CD4-positive, alpha-beta T cell (primary cell): ENCODE results near the gene LGR4. TPM values are rescaled to one million over a fixed set of nuclear protein-coding genes. Genes with fewer than 3 reads are reported as not detected.

Source experiments
- ATAC-seq: fragments of 200-7000 bp; cut with Tn5 transposase; one replicate; pipeline ENCODE4 v1.10.0; 2022; ENCODE audit warnings: mild to moderate bottlenecking; ENCODE audit not compliant: poor library complexity
- CTCF ChIA-PET: fragments of 350-600 bp; sonication (Branson Sonifier 250); formaldehyde crosslinking; loops from one replicate; lab custom pipeline; 2021; ENCODE audit warnings: antibody characterized with exemption, inconsistent platforms; lab: Charles Lee
- POLR2A ChIA-PET: fragments of 350-600 bp; sonication (Branson Sonifier 250); formaldehyde crosslinking; loops from one replicate; lab custom pipeline; 2021; ENCODE audit warnings: antibody characterized with exemption, inconsistent platforms; lab: Charles Lee
- DNase-seq, 14 experiments: peaks; one replicate each; pipeline ENCODE4 v3.0.0-alpha.2; 2013 to 2020; ENCODE audit warnings: mixed read lengths in 2 of 14
- H3K27ac ChIP-seq, 2 donors: one replicate each; pipeline versions ENCODE4 v1.5.1 to v1.7.0; 2013; ENCODE audit warnings: low read length in 2 of 2, low read depth in 1 of 2, mild to moderate bottlenecking in 1 of 2
- H3K27me3 ChIP-seq, 2 experiments: 1 replicate in 1 of 2; 2 replicates in 1 of 2; pipeline versions ENCODE4 v1.6.1 to v1.7.0; 2013; ENCODE audit warnings: low read length in 2 of 2, control low read depth in 1 of 2, mild to moderate bottlenecking in 1 of 2, moderate library complexity in 1 of 2; ENCODE audit not compliant: insufficient read depth in 2 of 2, control insufficient read depth in 1 of 2
- H3K36me3 ChIP-seq: one replicate; pipeline ENCODE4 v1.6.1; 2013; ENCODE audit warnings: low read length, control low read depth; ENCODE audit not compliant: insufficient read depth
- H3K4me1 ChIP-seq: one replicate; pipeline ENCODE4 v1.6.1; 2013; ENCODE audit warnings: low read length, control low read depth; ENCODE audit not compliant: insufficient read depth
- H3K4me3 ChIP-seq: one replicate; pipeline ENCODE4 v1.5.1; 2013; ENCODE audit warnings: mild to moderate bottlenecking, low read length, moderate library complexity
- H3K9me3 ChIP-seq, 2 experiments: 1 replicate in 1 of 2; 2 replicates in 1 of 2; pipeline versions ENCODE4 v1.6.1 to v1.7.0; 2013; ENCODE audit warnings: low read length in 2 of 2, mild to moderate bottlenecking in 2 of 2, control low read depth in 1 of 2, moderate library complexity in 1 of 2; ENCODE audit not compliant: control insufficient read depth in 1 of 2, insufficient read depth in 1 of 2
- H3K27ac Mint-ChIP-seq: one replicate; pipeline ENCODE4 v1.8.0; 2020; ENCODE audit warnings: mixed read lengths
- H3K27me3 Mint-ChIP-seq: one replicate; pipeline ENCODE4 v1.8.0; 2021; ENCODE audit warnings: mixed read lengths
- H3K36me3 Mint-ChIP-seq: one replicate; pipeline ENCODE4 v1.8.0; 2021; ENCODE audit warnings: low read depth, mixed read lengths
- H3K4me1 Mint-ChIP-seq: one replicate; pipeline ENCODE4 v1.8.0; 2021; ENCODE audit warnings: low read depth, mixed read lengths
- H3K4me3 Mint-ChIP-seq: one replicate; pipeline ENCODE4 v1.8.0; 2020; ENCODE audit warnings: mild to moderate bottlenecking, mixed read lengths
- H3K9me3 Mint-ChIP-seq: one replicate; pipeline ENCODE4 v1.8.0; 2020; ENCODE audit warnings: mixed read lengths
- CTCF ChIP-seq: fragments of 200-600 bp; IDR thresholded peaks from one replicate; pipeline ENCODE4 v1.8.0; 2022; ENCODE audit warnings: antibody characterized with exemption, mild to moderate bottlenecking
- intact Hi-C, 2 experiments: fragments of 100-400 bp; cut with DNase I in 1 of 2; cut with micrococcal nuclease in 1 of 2; formaldehyde crosslinking; loops; one replicate each; pipeline versions ENCODE4 v1.15.1 to v1.9.0; 2023 to 2025; cut with DNase I, micrococcal nuclease
- total RNA-seq, 174 experiments: library from RNA in 2 of 174; stranded (reverse) in 2 of 174; gene quantifications; one replicate each; pipeline ENCODE4 v1.2.3 and lab custom pipeline; 2021 to 2026

Gene LGR4
- total RNA-seq, 2 experiments from 2014 or later = 0.69 to 0.87 TPM

- Mint-ChIP-seq H3K4me1 (no peaks in the 10 kb centered on the region), H3K4me3 (no peak overlapping the region), H3K36me3 (no peaks in the 10 kb centered on the region), H3K9me3 (no peaks in the 10 kb centered on the region), H3K27ac (no peak overlapping the region), H3K27me3 (peaks cover 7% of the 10 kb centered on the region)
- intact Hi-C loops = no loop called here
- no peaks in the 10 kb centered on the region for H3K4me1 ChIP-seq
- DNase-seq (no peak), ATAC-seq (no peak)
- CTCF ChIA-PET = no interaction called here
- no peak overlapping the region for H3K4me3 ChIP-seq
- TF ChIP-seq CTCF = no peak
- no peaks in the 10 kb centered on the region for H3K9me3 ChIP-seq
- H3K27me3 ChIP-seq = no peaks in the 10 kb centered on the region
- POLR2A ChIA-PET = no interaction called here
- H3K36me3 ChIP-seq = no peaks in the 10 kb centered on the region
- no peak overlapping the region for H3K27ac ChIP-seq
Measured at GRCh38 chr11:27396259-27396839, 76.2 kb downstream of the LGR4 start.

- POLR2A ChIA-PET = interaction anchor here (0.8 kb wide), 1 partner anchor 64 kb away, joined by 3 read pairs; no protein-coding TSS in a partner anchor
- H3K36me3 Mint-ChIP-seq = no peaks in the 10 kb centered on the region
- H3K27me3 ChIP-seq = no peaks in the 10 kb centered on the region
Measured at GRCh38 chr11:27395556-27396258, 76.9 kb downstream of the LGR4 start.

GRCh38 chr11:27394781-27395228, 77.8 kb downstream of the LGR4 start:
- H3K9me3 Mint-ChIP-seq = no peaks in the 10 kb centered on the region
- ATAC-seq (no peak), DNase-seq (no peak)
- no peak overlapping the region for H3K4me3 Mint-ChIP-seq
- TF ChIP-seq CTCF = no peak
- no peaks in the 10 kb centered on the region for H3K36me3 ChIP-seq
- H3K27me3 ChIP-seq = no peaks in the 10 kb centered on the region
- H3K4me1 ChIP-seq = no peaks in the 10 kb centered on the region
- ChIA-PET POLR2A (no interaction called here), CTCF (no interaction called here)
- H3K27ac ChIP-seq = no peak overlapping the region
- no peaks in the 10 kb centered on the region for H3K36me3 Mint-ChIP-seq
- no peak overlapping the region for H3K27ac Mint-ChIP-seq
- no peak overlapping the region for H3K4me3 ChIP-seq
- no peaks in the 10 kb centered on the region for H3K9me3 ChIP-seq
- intact Hi-C loops = no loop called here
- H3K27me3 Mint-ChIP-seq = peaks cover 7% of the 10 kb centered on the region
- H3K4me1 Mint-ChIP-seq = no peaks in the 10 kb centered on the region

More at GRCh38 chr11:27395556-27396258, 76.9 kb downstream of the LGR4 start:
- H3K9me3 ChIP-seq = no peaks in the 10 kb centered on the region
- no peak for TF ChIP-seq CTCF
- H3K4me3 ChIP-seq = no peak overlapping the region
- Mint-ChIP-seq H3K27ac (no peak overlapping the region), H3K27me3 (peaks cover 7% of the 10 kb centered on the region), H3K9me3 (no peaks in the 10 kb centered on the region), H3K4me1 (no peaks in the 10 kb centered on the region), H3K4me3 (no peak overlapping the region)
- H3K4me1 ChIP-seq = no peaks in the 10 kb centered on the region
- DNase-seq (no peak), ATAC-seq (no peak)
- intact Hi-C loops = no loop called here
- CTCF ChIA-PET = no interaction called here
- H3K36me3 ChIP-seq = no peaks in the 10 kb centered on the region
- no peak overlapping the region for H3K27ac ChIP-seq
